Suprapubic skin (tissue), 4 donors: Measurements from ENCODE around the gene KAZN. TPM values are rescaled to one million over a fixed set of nuclear protein-coding genes. Genes with fewer than 3 reads are reported as not detected.
A peak's percentile ranks its signal among the peaks of the same experiment; 100 is the strongest.

Experiments
- DNase-seq, 2 donors: peaks; one replicate each; pipeline ENCODE4 v3.0.0-alpha.2; 2019; ENCODE audit warnings: low spot score in 2 of 2
- H3K27ac ChIP-seq: fragments of 200-600 bp; sonication (generic); one replicate; pipeline ENCODE4 v1.5.1; 2019
- H3K27me3 ChIP-seq: fragments of 200-600 bp; sonication (generic); one replicate; pipeline ENCODE4 v1.5.1; 2019
- H3K36me3 ChIP-seq: fragments of 200-600 bp; sonication (generic); one replicate; pipeline ENCODE4 v1.5.1; 2019
- H3K4me1 ChIP-seq: fragments of 200-600 bp; sonication (generic); one replicate; pipeline ENCODE4 v1.5.1; 2019
- H3K4me3 ChIP-seq: fragments of 200-600 bp; sonication (generic); one replicate; pipeline ENCODE4 v1.5.1; 2019; ENCODE audit warnings: mild to moderate bottlenecking
- H3K9me3 ChIP-seq: fragments of 200-600 bp; sonication (generic); one replicate; pipeline ENCODE4 v1.5.1; 2019
- EP300 ChIP-seq: sonication (generic); formaldehyde crosslinking; IDR thresholded peaks from one replicate; pipeline ENCODE4 v1.6.1; 2017; ENCODE audit warnings: antibody characterized with exemption
- POLR2A ChIP-seq, 2 donors: fragments of 450-650 bp; IDR thresholded peaks; one replicate each; pipeline ENCODE4 v1.6.1; 2017; ENCODE audit warnings: antibody characterized with exemption in 2 of 2, mild to moderate bottlenecking in 2 of 2, moderate library complexity in 2 of 2
- POLR2AphosphoS5 ChIP-seq, 3 donors: sonication (generic); formaldehyde crosslinking; IDR thresholded peaks; one replicate each; pipeline ENCODE4 v1.6.1; 2017; ENCODE audit warnings: antibody characterized with exemption in 3 of 3
- WGBS: methylation state at CpG from one replicate; pipeline ENCODE4 v1.1.5; 2018; 5-methylcytosine and 5-hydroxymethylcytosine counted together
- total RNA-seq, 4 donors: library from RNA; depleted of rRNA; stranded (reverse); fragments of >200 nt; gene quantifications; one replicate each; pipeline ENCODE4 v1.1.0, GENCODE V29; 2016
- TF ChIP-seq, protein P1 (sequence below), 2 donors: fragments of 200-600 bp in 1 of 2; fragments of 450-650 bp in 1 of 2; sonication (generic) in 1 of 2; IDR thresholded peaks; one replicate each; pipeline ENCODE4 v1.5.1; 2016 to 2019; ENCODE audit warnings: antibody characterized with exemption in 2 of 2, mild to moderate bottlenecking in 1 of 2, moderate library complexity in 1 of 2

The KAZN gene
- total RNA-seq, 4 donors from 2014 or later: 29.2 to 37.5 (median 31.7) TPM

DNA sequence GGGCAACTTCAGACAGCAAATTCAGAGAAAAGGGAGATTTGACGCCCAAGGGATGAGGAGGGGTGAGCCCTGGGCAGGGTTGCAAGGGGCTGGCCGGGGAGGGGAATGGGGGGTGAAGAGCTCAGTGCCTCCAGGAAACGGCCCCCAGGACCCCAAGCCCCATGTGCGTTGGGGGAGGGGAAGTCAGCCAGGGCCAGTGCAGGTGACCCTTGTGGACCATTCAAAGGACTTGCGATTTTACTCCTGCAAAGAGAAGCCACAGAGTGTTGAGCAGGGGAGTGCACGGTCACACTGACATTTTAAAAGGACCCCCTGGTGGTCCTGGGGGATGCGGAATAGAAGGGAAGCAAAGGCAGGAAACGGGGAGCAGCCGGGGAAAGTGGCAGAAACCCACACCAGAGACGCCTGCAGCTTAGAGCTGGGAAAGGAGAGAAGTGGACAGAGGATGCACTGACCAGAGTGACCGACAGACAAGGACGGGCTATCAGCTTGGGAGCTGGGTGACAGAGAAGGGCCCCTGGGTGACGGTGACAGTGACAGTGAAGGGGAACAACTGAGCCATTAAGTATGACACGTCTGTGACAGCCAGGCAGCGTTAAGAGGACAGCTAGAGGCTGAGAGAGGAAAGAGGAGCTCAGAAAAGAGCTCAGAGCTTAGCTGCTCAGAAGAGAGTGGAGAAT, 501.1 kb downstream of the KAZN start:
- no peaks in the 10 kb centered on the region for H3K4me1 ChIP-seq
- H3K36me3 ChIP-seq: no peaks in the 10 kb centered on the region
- no peak overlapping the region for H3K27ac ChIP-seq
- TF ChIP-seq, protein P1, sequence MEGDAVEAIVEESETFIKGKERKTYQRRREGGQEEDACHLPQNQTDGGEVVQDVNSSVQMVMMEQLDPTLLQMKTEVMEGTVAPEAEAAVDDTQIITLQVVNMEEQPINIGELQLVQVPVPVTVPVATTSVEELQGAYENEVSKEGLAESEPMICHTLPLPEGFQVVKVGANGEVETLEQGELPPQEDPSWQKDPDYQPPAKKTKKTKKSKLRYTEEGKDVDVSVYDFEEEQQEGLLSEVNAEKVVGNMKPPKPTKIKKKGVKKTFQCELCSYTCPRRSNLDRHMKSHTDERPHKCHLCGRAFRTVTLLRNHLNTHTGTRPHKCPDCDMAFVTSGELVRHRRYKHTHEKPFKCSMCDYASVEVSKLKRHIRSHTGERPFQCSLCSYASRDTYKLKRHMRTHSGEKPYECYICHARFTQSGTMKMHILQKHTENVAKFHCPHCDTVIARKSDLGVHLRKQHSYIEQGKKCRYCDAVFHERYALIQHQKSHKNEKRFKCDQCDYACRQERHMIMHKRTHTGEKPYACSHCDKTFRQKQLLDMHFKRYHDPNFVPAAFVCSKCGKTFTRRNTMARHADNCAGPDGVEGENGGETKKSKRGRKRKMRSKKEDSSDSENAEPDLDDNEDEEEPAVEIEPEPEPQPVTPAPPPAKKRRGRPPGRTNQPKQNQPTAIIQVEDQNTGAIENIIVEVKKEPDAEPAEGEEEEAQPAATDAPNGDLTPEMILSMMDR (IDR thresholded peaks at IDR 0.05): no peak
- TF ChIP-seq EP300: no peak
- no peak for TF ChIP-seq POLR2A (IDR thresholded peaks at IDR 0.05)
- no peak for TF ChIP-seq POLR2AphosphoS5 (IDR thresholded peaks at IDR 0.05)
- no peak for DNase-seq
- peaks cover 7% of the 10 kb centered on the region for H3K27me3 ChIP-seq
- 59% methylated on average over 15 of the region's 15 CpGs for WGBS
- H3K4me3 ChIP-seq: no peak overlapping the region
- H3K9me3 ChIP-seq: no peaks in the 10 kb centered on the region

DNA sequence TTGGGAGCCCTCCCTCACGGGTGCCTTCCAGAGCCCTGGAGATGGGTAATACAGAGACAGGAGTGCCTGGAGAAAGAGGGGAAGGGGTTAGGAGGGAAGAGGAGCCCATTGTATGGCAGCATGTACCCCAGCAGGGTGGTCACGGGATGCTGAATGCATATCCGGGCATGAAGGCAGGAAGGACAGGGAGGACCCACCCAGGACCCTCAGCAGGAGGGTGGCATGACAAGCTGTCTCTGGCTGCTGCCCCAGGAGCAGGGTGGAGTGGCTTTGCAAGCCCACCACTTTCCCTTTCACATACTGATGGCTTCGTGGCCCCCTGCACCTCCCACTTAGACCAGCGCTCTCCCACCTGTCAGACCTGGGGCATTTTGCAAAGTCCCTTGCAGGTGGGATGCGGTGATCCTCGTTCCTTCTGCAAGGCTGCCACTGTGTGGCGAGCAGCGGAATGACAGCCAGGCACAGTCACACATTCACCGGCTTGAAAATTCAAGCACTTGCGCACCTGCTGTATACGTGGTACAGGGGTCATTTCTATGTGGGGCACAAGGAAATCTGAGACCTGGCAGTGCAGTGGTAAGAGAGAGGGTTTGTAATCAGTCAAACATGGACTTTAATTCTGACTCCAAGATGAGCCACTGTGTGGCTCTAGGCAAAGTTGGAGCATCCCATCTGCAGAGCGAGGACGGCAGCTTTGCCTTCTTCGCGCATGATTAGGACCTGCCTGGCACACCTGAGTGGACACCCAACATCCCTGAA, 501.8 kb downstream of the KAZN start:
- Histone ChIP-seq H3K27ac (no peak overlapping the region), H3K4me1 (no peaks in the 10 kb centered on the region), H3K36me3 (no peaks in the 10 kb centered on the region), H3K9me3 (no peaks in the 10 kb centered on the region), H3K4me3 (no peak overlapping the region), H3K27me3 (peaks cover 7% of the 10 kb centered on the region)
- WGBS: 20% methylated on average over 15 of the region's 16 CpGs
- TF ChIP-seq POLR2A (IDR thresholded peaks at IDR 0.05) (no peak), POLR2AphosphoS5 (IDR thresholded peaks at IDR 0.05) (no peak), EP300 (no peak)
- TF ChIP-seq, protein P1 (IDR thresholded peaks at IDR 0.05): peak; percentile 52 to 94
- no peak for DNase-seq

DNA sequence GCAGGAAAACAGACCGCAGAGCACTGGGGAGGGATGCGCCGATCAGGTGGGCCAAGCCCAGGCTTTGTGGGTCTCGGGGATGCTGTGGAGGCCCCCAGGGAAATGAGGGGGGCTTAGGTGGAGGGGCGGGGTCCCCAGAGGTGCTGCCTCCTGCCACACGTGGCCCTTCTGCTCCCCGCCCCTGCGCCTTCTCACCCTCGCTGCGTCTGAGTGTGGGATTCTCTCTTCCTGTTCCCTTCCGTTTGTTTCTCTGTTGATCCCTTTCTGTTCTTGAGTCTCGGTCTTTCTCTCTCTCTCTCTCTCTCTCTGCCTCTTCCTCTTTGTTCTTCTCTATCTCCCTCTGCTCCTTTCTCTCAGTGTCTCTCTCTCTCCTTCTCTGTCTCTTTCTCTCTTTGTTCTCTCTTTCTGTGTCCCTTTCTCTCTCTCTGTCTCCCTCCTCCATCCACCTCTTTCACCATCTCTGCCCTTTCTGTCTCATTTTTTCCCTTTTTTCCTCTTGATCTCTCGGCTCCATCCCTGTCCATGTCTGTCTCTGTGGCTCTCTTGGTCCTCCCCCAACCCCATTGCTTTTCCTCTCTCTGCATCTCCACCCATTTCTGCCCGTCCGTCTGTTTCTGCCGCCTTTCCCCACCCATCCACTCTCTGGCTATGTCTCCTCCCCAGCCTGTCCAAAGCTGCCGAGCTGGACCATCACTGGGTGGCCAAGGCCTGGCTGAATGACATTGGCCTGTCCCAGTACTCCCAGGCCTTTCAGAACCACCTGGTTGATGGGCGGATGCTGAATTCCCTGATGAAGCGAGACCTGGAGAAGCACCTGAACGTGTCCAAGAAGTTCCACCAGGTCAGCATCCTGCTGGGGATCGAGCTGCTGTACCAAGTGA, 502.6 kb downstream of the KAZN start:
- WGBS: 68% methylated on average over 21 of the region's 21 CpGs
- TF ChIP-seq, protein P1 (IDR thresholded peaks at IDR 0.05): no peak
- no peak for TF ChIP-seq POLR2A (IDR thresholded peaks at IDR 0.05)
- no peak for TF ChIP-seq POLR2AphosphoS5 (IDR thresholded peaks at IDR 0.05)
- no peak for TF ChIP-seq EP300
- no peaks in the 10 kb centered on the region for H3K4me1 ChIP-seq
- H3K9me3 ChIP-seq: no peaks in the 10 kb centered on the region
- H3K36me3 ChIP-seq: no peaks in the 10 kb centered on the region
- H3K27me3 ChIP-seq: peaks cover 7% of the 10 kb centered on the region
- no peak for DNase-seq
- no peak overlapping the region for H3K4me3 ChIP-seq
- H3K27ac ChIP-seq: no peak overlapping the region

DNA sequence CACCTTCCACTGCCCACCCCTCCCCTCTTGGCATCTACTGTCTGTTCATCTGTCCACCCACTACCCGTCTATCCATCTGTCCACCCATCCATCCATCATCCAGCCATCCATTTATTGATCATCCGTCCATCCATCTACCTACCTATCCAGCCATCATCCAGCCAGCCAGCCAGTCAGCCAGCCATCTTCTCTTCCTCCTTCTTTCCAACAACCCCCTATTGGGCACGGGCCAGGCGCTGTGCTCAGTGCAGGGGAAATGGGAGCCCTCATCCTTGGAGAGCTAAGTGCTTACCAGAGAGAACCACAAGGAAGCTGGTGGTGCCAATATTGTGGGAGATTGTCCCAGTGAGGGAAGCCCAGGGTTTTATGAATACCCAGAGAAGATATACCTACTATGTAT, 503.3 kb downstream of the KAZN start:
- no peaks in the 10 kb centered on the region for H3K4me1 ChIP-seq
- TF ChIP-seq POLR2AphosphoS5 (IDR thresholded peaks at IDR 0.05) (no peak), POLR2A (IDR thresholded peaks at IDR 0.05) (no peak)
- 94% methylated on average over 4 of the region's 4 CpGs for WGBS
- H3K9me3 ChIP-seq: no peaks in the 10 kb centered on the region
- H3K36me3 ChIP-seq: no peaks in the 10 kb centered on the region
- DNase-seq: no peak
- H3K27ac ChIP-seq: no peak overlapping the region
- H3K27me3 ChIP-seq: peaks cover 7% of the 10 kb centered on the region
- H3K4me3 ChIP-seq: no peak overlapping the region

DNA sequence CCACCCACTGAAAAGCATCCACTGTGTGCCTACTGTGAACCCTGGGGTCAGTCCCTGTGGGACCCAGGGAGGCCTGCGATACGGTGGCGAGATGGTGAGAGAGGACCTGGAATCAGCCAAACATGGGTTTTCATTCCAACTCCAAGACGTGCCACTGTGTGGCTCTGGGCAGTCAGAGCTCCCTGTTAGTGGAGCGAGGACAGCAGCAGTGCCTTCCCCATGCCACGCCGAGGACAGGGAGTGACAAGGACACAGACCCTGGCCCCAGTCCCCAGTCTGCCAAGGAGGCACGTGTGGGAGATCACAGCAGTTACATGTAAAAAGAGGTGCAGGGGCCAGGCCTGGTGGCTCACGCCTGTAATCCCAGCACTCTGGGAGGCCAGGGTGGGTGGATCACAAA, 504.2 kb downstream of the KAZN start:
- Histone ChIP-seq H3K27ac (no peak overlapping the region), H3K36me3 (no peaks in the 10 kb centered on the region), H3K27me3 (peaks cover 7% of the 10 kb centered on the region), H3K4me1 (no peaks in the 10 kb centered on the region), H3K9me3 (no peaks in the 10 kb centered on the region), H3K4me3 (no peak overlapping the region)
- WGBS: 91% methylated on average over 9 of the region's 9 CpGs
- no peak for DNase-seq
- TF ChIP-seq POLR2A (IDR thresholded peaks at IDR 0.05) (no peak), EP300 (no peak), POLR2AphosphoS5 (IDR thresholded peaks at IDR 0.05) (no peak)
- TF ChIP-seq, protein P1 (IDR thresholded peaks at IDR 0.05): no peak
